Measurements from ENCODE around the gene PTPRD.

The PTPRD gene

GRCh38 chr9:8412327-8412726 lies 2200.5 kb downstream of the PTPRD start:
- H3K27ac ChIP-seq (ENCODE audit: extremely low read depth, low read depth, low read length) = no peak overlapping the region
- TF ChIP-seq ZNF341 (tag by site-specific recombination; IDR thresholded peaks at IDR 0.05; ENCODE audit: low read depth) (no peak), ZNF214 (tag by site-specific recombination; IDR thresholded peaks at IDR 0.05; ENCODE audit: borderline replicate concordance) (no peak), ZNF335 (tag by site-specific recombination; conservative IDR thresholded peaks at IDR 0.05) (no peak), ZNF211 (tag by site-specific recombination; IDR thresholded peaks at IDR 0.05; ENCODE audit: low read depth) (no peak), ZNF518A (tag by site-specific recombination; conservative IDR thresholded peaks at IDR 0.05; ENCODE audit: low read depth) (no peak), MEIS1 (CRISPR knock-in tag; IDR thresholded peaks at IDR 0.05; ENCODE audit: borderline replicate concordance) (no peak), ZNF837 (tag by site-specific recombination; IDR thresholded peaks at IDR 0.05) (no peak), ZNF433 (tag by site-specific recombination; IDR thresholded peaks at IDR 0.05; ENCODE audit: low read depth) (no peak), ZNF621 (tag by site-specific recombination; IDR thresholded peaks at IDR 0.05) (no peak), PRDM6 (tag by site-specific recombination; IDR thresholded peaks at IDR 0.05) (no peak), HIC1 (tag by site-specific recombination; IDR thresholded peaks at IDR 0.05) (no peak), ZNF426 (tag by site-specific recombination; IDR thresholded peaks at IDR 0.05) (no peak), ZFP41 (tag by site-specific recombination; IDR thresholded peaks at IDR 0.05; ENCODE audit: borderline replicate concordance) (no peak), ZNF121 (tag by site-specific recombination; IDR thresholded peaks at IDR 0.05) (no peak), ZNF114 (tag by site-specific recombination; IDR thresholded peaks at IDR 0.05) (no peak), AEBP2 (tag by site-specific recombination; IDR thresholded peaks at IDR 0.05; ENCODE audit: borderline replicate concordance) (no peak), ZNF157 (tag by site-specific recombination; IDR thresholded peaks at IDR 0.05) (no peak), ZNF76 (tag by site-specific recombination; IDR thresholded peaks at IDR 0.05; ENCODE audit: borderline replicate concordance, low read depth) (no peak), EGR2 (tag by site-specific recombination; IDR thresholded peaks at IDR 0.05; ENCODE audit: low read depth) (no peak), ZNF580 (tag by site-specific recombination; IDR thresholded peaks at IDR 0.05) (no peak)
- POLR2A ChIA-PET = no interaction called here
- no peak overlapping the region for H3K4me3 ChIP-seq (ENCODE audit: low read depth, low read length)
- CTCF ChIA-PET = interaction anchor here (0.7 kb wide), 1 partner anchor 198 kb away, joined by 4 read pairs; no protein-coding TSS in a partner anchor
- H3K4me1 ChIP-seq (ENCODE audit: control insufficient read depth, insufficient read depth, low read length) = no peaks in the 10 kb centered on the region
- no peaks in the 10 kb centered on the region for H3K36me3 ChIP-seq (ENCODE audit: control insufficient read depth in 2 of 2, insufficient read depth in 1 of 2, low read length in 2 of 2)
- no peaks in the 10 kb centered on the region for H3K9me3 ChIP-seq (ENCODE audit: control insufficient read depth, insufficient read depth, low read depth, low read length)
